Activated T-cell treated with anti-CD3 and anti-CD28 coated beads for 1 hour (primary cell): ENCODE measurements around the gene PRTFDC1.
"Not testable (repeated sequence)": the region's sequence is repeated elsewhere in the genome, so short reads cannot be mapped to it uniquely, and the experiment has no call there.

Source experiments
- DNase-seq: peaks from one replicate; pipeline ENCODE4 v3.0.0-alpha.2; 2020; ENCODE audit warnings: low read depth

Gene PRTFDC1

GRCh38 chr10:24965051-24965450 is 12.6 kb upstream of the PRTFDC1 start:
- DNase-seq: no peak

- DNase-seq: no peak
Measured at GRCh38 chr10:24963521-24964041, 11.2 kb upstream of the PRTFDC1 start.

DNA sequence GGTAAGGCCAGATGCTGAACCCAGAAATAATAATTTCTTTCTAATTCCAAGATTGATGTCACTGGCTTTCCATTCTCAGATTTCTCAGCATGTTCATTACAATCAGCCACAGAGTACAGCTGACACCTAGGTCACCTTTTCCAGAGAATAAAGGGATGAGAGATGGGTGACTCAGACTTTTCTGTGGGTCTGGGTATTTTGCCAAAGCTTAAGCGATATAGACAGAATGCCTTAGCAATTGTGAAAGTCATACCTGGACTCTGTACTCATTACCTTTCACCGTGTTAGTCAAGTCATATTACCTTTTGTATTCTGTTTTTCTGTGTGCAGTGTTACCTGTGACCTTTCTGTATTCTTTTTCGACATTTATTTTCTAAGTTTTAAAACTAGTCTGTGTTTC is 10.6 kb upstream of the PRTFDC1 start:
- no peak for DNase-seq

DNA sequence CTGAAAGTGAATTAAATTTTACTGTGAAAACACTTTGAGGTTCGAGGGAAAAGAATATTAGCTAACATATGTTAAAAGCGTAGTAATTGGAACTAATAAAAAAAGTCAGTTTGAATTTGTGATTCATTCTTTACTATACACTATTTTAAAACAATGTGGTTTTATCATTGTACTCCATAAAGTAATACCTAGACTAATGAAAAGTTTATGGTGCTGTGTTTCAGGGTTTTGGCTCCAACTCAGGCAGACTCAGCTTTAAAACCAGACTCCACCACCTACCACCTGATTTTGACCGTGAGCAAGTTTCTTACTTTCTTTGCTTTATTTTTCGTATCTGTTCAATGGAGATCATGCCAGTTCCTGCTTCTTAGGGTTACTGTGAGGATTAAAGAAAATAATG is 9.2 kb upstream of the PRTFDC1 start:
- DNase-seq: no peak

- no peak for DNase-seq
Measured at GRCh38 chr10:24959382-24959730, 7.0 kb upstream of the PRTFDC1 start.

DNA sequence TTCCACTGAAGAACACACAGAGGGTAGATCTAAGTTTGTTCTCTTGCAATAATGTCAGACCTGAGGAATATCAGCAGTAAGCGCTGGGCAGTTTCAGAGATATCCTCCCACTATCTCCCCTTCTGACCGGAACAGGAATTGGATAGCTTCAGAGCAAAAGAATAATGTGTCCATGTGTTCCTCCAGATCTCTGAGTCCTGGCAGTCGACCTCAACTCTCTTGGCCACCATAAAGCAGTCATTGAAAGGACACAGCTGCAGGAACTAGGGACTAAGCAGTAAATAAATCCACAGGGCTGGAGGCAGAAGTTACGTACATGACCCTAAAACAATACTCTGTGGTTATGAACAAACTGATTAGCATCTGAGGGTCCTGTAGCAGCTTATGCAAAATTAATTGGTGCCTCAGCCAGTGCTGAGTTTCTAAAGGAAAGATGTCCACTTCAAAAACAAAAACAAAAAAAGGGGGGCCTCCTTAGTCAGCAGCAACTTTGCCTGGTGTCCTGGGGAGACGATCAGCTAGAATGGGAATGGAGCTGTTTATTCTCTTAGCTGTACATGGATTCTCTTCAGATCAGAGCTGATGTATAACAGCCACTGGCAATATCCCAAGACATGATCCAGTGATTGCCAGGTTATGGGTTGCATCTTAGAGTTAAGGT is 6.4 kb upstream of the PRTFDC1 start:
- DNase-seq: no peak

- DNase-seq: no peak
Measured at GRCh38 chr10:24958091-24958720, 5.8 kb upstream of the PRTFDC1 start.

GRCh38 chr10:24957624-24958051 is 5.2 kb upstream of the PRTFDC1 start:
- DNase-seq: not testable (repeated sequence)

GRCh38 chr10:24953675-24954074 is 1.3 kb upstream of the PRTFDC1 start:
- DNase-seq: no peak

- DNase-seq: peak; percentile 48
Measured at GRCh38 chr10:24952707-24953645, 570 bp upstream of the PRTFDC1 start.

GRCh38 chr10:24951201-24952142 is 934 bp downstream of the PRTFDC1 start:
- DNase-seq: no peak

DNA sequence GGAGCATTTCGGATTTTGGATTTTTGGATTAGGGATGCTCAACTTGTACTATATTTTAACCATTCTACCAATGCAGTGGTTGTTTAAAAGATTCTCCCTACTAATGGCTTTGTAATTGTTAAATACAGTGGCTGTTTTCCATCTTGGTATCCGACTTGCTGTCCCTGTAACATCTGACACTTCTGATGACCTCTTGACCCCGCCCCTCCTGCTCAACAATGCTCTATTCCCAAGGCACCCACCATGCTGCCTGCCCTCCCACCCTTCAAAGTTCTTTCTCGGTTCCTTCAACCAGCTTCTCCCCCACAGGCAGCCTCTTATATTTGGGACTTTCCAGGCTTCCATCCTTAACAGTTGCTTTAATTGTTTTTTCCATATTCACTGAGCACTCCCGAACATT is 2.0 kb downstream of the PRTFDC1 start:
- DNase-seq: no peak

- DNase-seq: no peak
Measured at GRCh38 chr10:24949616-24950015, 2.8 kb downstream of the PRTFDC1 start.

DNA sequence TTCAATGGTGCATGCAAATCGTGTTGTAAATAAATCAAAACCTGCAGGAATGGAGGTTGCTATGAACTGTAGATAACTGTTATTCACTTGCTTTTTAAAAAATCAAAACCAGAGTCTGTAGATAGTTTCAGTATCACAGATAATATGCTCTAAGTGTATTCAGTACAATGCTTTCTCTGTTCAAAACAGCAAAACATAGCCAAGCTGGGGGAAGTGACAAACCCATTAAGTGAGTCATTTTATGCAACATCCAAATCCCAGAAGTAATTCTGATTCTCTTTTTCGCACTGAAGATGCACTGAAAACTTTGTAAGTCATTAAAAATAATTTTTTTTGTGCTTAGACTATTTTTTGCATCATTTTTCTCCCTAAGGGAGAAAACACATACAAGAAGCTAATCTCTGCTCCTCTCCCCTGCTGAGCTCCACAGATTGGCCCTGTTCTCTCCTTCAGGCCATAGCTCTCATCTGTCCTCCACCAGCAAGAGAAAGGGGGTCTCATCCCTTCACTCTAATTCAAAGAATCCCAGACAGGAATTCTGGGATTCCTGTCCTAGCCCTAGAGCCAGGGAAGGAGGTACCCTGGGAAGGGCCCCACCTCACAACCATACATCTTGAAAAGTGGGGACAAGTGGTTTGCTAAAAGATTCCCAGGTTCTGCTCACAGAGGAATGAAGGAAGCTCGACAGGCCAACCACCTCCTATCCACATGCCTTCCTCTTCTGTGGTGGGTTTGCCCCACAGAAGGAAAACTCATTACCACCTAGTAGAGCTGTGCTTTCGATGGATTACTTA is 4.9 kb downstream of the PRTFDC1 start:
- DNase-seq: no peak

DNA sequence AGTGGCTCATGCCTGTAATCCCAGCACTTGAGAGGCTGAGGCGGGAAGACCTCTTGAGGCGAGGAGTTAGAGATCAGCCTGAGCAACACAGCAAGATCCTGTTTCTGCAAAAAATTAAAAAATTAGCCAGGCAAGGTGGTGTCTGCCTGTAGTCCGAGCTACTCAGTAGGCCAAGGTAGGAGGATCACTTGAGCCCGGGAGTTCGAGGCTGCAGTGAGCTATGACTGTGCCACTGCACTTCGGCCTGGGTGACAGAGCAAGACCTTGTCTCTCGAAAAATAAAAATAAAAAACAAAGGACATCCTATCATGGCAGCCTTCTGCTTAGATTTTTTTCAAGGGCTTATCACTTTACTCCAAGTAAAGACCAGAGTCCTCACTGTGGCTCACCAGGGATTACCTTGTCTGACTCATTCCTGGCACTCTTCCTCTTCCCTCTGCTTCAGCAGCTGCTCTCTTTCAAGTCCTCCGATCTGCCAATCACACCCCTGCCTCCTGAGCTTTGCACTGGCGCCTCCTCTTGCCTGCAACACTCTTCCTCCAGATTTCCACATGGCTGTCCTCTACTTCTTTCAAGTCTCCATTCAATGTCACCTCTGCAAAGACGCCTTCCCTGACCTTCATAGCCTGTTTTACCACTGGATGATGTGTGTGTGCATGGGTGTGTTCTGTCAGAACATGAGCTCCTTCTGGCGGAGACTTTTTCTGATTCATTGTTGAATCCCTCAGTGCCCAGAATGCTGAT is 7.7 kb downstream of the PRTFDC1 start:
- no peak for DNase-seq

GRCh38 chr10:24938525-24938924 is 13.9 kb downstream of the PRTFDC1 start:
- no peak for DNase-seq

DNA sequence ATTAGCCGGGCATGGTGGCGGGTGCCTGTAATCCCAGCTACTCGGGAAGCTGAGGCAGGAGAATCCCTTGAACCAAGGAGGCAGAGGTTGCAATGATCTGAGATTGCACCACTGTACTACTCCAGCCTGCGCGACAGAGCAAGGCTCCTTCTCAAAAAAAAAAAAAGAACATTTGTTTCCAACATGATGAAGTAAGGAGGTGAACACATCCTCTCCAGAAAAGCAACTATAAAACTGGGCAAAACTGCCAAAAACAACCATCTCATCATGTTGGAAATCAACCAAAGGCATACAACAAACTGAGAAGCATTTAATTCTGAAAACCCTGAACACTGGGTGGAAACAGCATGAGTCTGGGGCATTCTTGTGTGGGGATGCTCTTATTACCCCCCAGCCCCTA is 14.3 kb downstream of the PRTFDC1 start:
- no peak for DNase-seq

- no peak for DNase-seq
Measured at GRCh38 chr10:24935504-24936292, 16.7 kb downstream of the PRTFDC1 start.

DNA sequence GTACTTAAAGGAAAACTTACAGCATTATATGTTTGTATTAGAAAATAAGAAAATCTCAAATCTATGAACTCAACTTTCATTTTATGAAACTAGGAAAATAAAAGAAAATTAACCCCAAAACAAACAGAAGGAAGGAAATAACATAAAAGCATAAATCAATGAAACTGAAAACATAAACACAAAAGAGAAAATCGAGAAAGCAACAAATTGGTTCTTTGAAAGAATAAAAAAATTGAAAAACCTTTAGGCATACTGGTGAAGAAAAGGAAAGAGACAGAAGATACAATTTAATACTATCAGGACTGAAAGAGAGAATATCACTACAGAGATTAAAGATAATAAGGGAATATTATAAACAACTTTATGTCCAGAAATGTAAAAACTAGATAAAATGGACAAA is 21.2 kb downstream of the PRTFDC1 start:
- DNase-seq: no peak
